PC-9 (cell line): Measurements from ENCODE around the gene SNTG2. TPM values are rescaled to one million over a fixed set of nuclear protein-coding genes. Genes with fewer than 3 reads are reported as not detected.

Experiments
- BruUV-seq: library from RNA; stranded (reverse); fragments of 400-500 nt; replicated peaks from 2 replicates; lab custom pipeline; 2021; lab: Mats Ljungman, UMichigan
- CTCF ChIA-PET: fragments of 300-600 bp; sonication (Branson Sonifier 250); formaldehyde crosslinking; loops from one replicate; lab custom pipeline; 2022; ENCODE audit warnings: antibody characterized with exemption; lab: Charles Lee
- POLR2A ChIA-PET: fragments of 300-600 bp; sonication (Branson Sonifier 250); formaldehyde crosslinking; loops from one replicate; lab custom pipeline; 2022; ENCODE audit warnings: antibody characterized with exemption; ENCODE audit not compliant: unreplicated experiment; lab: Charles Lee
- DNase-seq, 2 experiments: peaks; one replicate each; pipeline versions ENCODE4 v3.0.0 to v3.0.0-alpha.2; 2015 to 2022; ENCODE audit warnings: mixed read lengths in 1 of 2
- H2AFZ ChIP-seq: fragments of 200-600 bp; sonication (generic); 2 replicates; pipeline ENCODE4 v1.8.1; 2017; ENCODE audit warnings: antibody characterized with exemption
- H3F3A ChIP-seq: fragments of 200-600 bp; sonication (generic); 2 replicates; pipeline ENCODE4 v1.8.1; 2017; ENCODE audit warnings: antibody characterized with exemption, mild to moderate bottlenecking, low read depth; ENCODE audit not compliant: insufficient read depth
- H3K27ac ChIP-seq: fragments of 200-600 bp; sonication (generic); 2 replicates; pipeline ENCODE4 v1.6.1; 2016; ENCODE audit warnings: mixed run types
- H3K27me3 ChIP-seq: fragments of 200-600 bp; sonication (generic); 2 replicates; pipeline ENCODE4 v1.6.1; 2016; ENCODE audit warnings: low read depth, mixed run types; ENCODE audit not compliant: insufficient read depth
- H3K36me3 ChIP-seq: fragments of 200-600 bp; sonication (generic); 2 replicates; pipeline ENCODE4 v1.6.1; 2016; ENCODE audit warnings: low read depth, mixed run types
- H3K4me1 ChIP-seq: fragments of 200-600 bp; sonication (generic); replicated peaks from 2 replicates; pipeline ENCODE4 v1.6.1; 2016; ENCODE audit warnings: mixed run types; ENCODE audit not compliant: insufficient read depth
- H3K4me2 ChIP-seq: fragments of 200-600 bp; sonication (generic); 2 replicates; pipeline ENCODE4 v1.6.1; 2017; ENCODE audit warnings: mixed run types
- H3K4me3 ChIP-seq: fragments of 200-600 bp; sonication (generic); 2 replicates; pipeline ENCODE4 v1.6.1; 2016; ENCODE audit warnings: mixed run types
- H3K79me2 ChIP-seq: fragments of 200-600 bp; sonication (generic); 2 replicates; pipeline ENCODE4 v1.6.1; 2017; ENCODE audit warnings: low read depth, mixed run types
- H3K9me2 ChIP-seq: fragments of 200-600 bp; sonication (generic); 2 replicates; pipeline ENCODE4 v1.8.1; 2017; ENCODE audit warnings: mild to moderate bottlenecking; ENCODE audit not compliant: insufficient read depth
- H3K9me3 ChIP-seq: fragments of 200-600 bp; sonication (generic); 2 replicates; pipeline ENCODE4 v1.8.1; 2016; ENCODE audit warnings: low read depth; ENCODE audit not compliant: insufficient read depth
- H4K20me1 ChIP-seq: fragments of 200-600 bp; sonication (generic); 2 replicates; pipeline ENCODE4 v1.8.1; 2017; ENCODE audit not compliant: insufficient read depth
- CTCF ChIP-seq: fragments of 200-600 bp; sonication (generic); conservative IDR thresholded peaks from 2 replicates; pipeline ENCODE4 v1.6.1; 2017; ENCODE audit warnings: mixed run types, antibody characterized with exemption, mild to moderate bottlenecking, moderate library complexity
- EZH2 ChIP-seq: fragments of 200-600 bp; sonication (generic); IDR thresholded peaks from 2 replicates; pipeline ENCODE4 v1.8.0; 2017; ENCODE audit warnings: antibody characterized with exemption, low read depth
- intact Hi-C: fragments of 100-400 bp; cut with micrococcal nuclease; formaldehyde crosslinking; loops from one replicate; pipeline ENCODE4 v1.10.0; 2022; ENCODE audit not compliant: unreplicated experiment
- total RNA-seq: library from RNA; stranded (reverse); gene quantifications from 2 replicates; pipeline ENCODE4 v1.2.3, GENCODE V29; 2021

SNTG2 gene
- total RNA-seq, 1 experiment from 2014 or later, result not detected

GRCh38 chr2:1002350-1002749 is 51.7 kb downstream of the SNTG2 start:
- Histone ChIP-seq H3K4me1 (no peaks in the 10 kb centered on the region), H3K27ac (no peak overlapping the region), H4K20me1 (0 out of 2 replicates have a peak, but pooled peaks cover 5% of the 10 kb centered on the region), H3K9me2 (no peaks in the 10 kb centered on the region), H3F3A (no peaks in the 10 kb centered on the region), H2AFZ (no peak overlapping the region), H3K9me3 (no peaks in the 10 kb centered on the region), H3K4me3 (no peak overlapping the region), H3K4me2 (no peak overlapping the region), H3K36me3 (no peaks in the 10 kb centered on the region), H3K27me3 (no peaks in the 10 kb centered on the region), H3K79me2 (no peaks in the 10 kb centered on the region)
- intact Hi-C loops, result no loop called here
- no peak for DNase-seq
- no TSS peak for BruUV-seq
- TF ChIP-seq CTCF (no peak), EZH2 (no peak)
- ChIA-PET POLR2A (no interaction called here), CTCF (interaction anchor here (0.7 kb wide), 1 partner anchor 178 kb away, joined by 11 read pairs; no protein-coding TSS in a partner anchor)

GRCh38 chr2:1004398-1004797 is 53.7 kb downstream of the SNTG2 start:
- H2AFZ ChIP-seq, result no peak overlapping the region
- H3F3A ChIP-seq, result no peaks in the 10 kb centered on the region
- H3K27ac ChIP-seq, result no peak overlapping the region
- no peak overlapping the region for H3K4me3 ChIP-seq
- H3K4me1 ChIP-seq, result no peaks in the 10 kb centered on the region
- DNase-seq, result no peak
- H3K79me2 ChIP-seq, result no peaks in the 10 kb centered on the region
- no peaks in the 10 kb centered on the region for H3K27me3 ChIP-seq
- CTCF ChIA-PET, result no interaction called here
- no peaks in the 10 kb centered on the region for H4K20me1 ChIP-seq
- TF ChIP-seq CTCF (no peak), EZH2 (no peak)
- POLR2A ChIA-PET, result no interaction called here
- no peak overlapping the region for H3K4me2 ChIP-seq
- no peaks in the 10 kb centered on the region for H3K9me2 ChIP-seq
- no TSS peak for BruUV-seq
- no peaks in the 10 kb centered on the region for H3K36me3 ChIP-seq
- H3K9me3 ChIP-seq, result no peaks in the 10 kb centered on the region
- intact Hi-C loops, result no loop called here

- H3K27ac ChIP-seq, result no peak overlapping the region
- H3K4me1 ChIP-seq, result no peaks in the 10 kb centered on the region
- no TSS peak for BruUV-seq
- no peaks in the 10 kb centered on the region for H3F3A ChIP-seq
- no peak overlapping the region for H3K4me2 ChIP-seq
- no peaks in the 10 kb centered on the region for H3K36me3 ChIP-seq
- ChIA-PET CTCF (no interaction called here), POLR2A (no interaction called here)
- no peaks in the 10 kb centered on the region for H3K9me2 ChIP-seq
- DNase-seq, result no peak
- TF ChIP-seq CTCF (no peak), EZH2 (no peak)
- no peaks in the 10 kb centered on the region for H3K79me2 ChIP-seq
- peaks cover 11% of the 10 kb centered on the region for H3K27me3 ChIP-seq
- intact Hi-C loops, result no loop called here
- no peaks in the 10 kb centered on the region for H3K9me3 ChIP-seq
- H2AFZ ChIP-seq, result no peak overlapping the region
- no peak overlapping the region for H3K4me3 ChIP-seq
- no peaks in the 10 kb centered on the region for H4K20me1 ChIP-seq
These were observed 59.8 kb downstream of the SNTG2 start for GRCh38 chr2:1010415-1010930.
